CD14-positive monocyte (primary cell): ENCODE data around the gene CHST14. TPM values are rescaled to one million over a fixed set of nuclear protein-coding genes. Genes with fewer than 3 reads are reported as not detected.

Experiments used
- DNase-seq, 3 donors: peaks; one replicate each; pipeline ENCODE4 v3.0.0-alpha.2; 2011 to 2022
- H2AFZ ChIP-seq: 2 replicates; pipeline ENCODE4 v1.6.0; 2012; ENCODE audit warnings: mild to moderate bottlenecking, low read depth, low read length, inconsistent platforms; ENCODE audit not compliant: insufficient read depth, poor library complexity, severe bottlenecking
- H3K27ac ChIP-seq, 2 donors: 1 replicate in 1 of 2; 2 replicates in 1 of 2; pipeline ENCODE4 v1.5.1; 2012 to 2013; ENCODE audit warnings: low read length in 2 of 2, control low read depth in 1 of 2, inconsistent platforms in 1 of 2, low read depth in 1 of 2, mild to moderate bottlenecking in 1 of 2
- H3K27me3 ChIP-seq, 2 donors: one replicate each; pipeline versions ENCODE4 v1.6.0 to v1.6.1; 2011 to 2013; ENCODE audit warnings: low read length in 2 of 2; ENCODE audit not compliant: control insufficient read depth in 2 of 2, insufficient read depth in 2 of 2
- H3K36me3 ChIP-seq, 2 donors: replicated peaks in 1 of 2; 1 replicate in 1 of 2; 2 replicates in 1 of 2; pipeline versions ENCODE4 v1.5.1 to v1.6.1; 2012 to 2013; ENCODE audit warnings: low read length in 2 of 2, control low read depth in 1 of 2, inconsistent platforms in 1 of 2, mild to moderate bottlenecking in 1 of 2; ENCODE audit not compliant: insufficient read depth in 2 of 2, control insufficient read depth in 1 of 2
- H3K4me1 ChIP-seq, 2 donors: 1 replicate in 1 of 2; 2 replicates in 1 of 2; pipeline versions ENCODE4 v1.5.1 to v1.6.1; 2012 to 2013; ENCODE audit warnings: low read length in 2 of 2, control low read depth in 1 of 2, inconsistent platforms in 1 of 2, mild to moderate bottlenecking in 1 of 2, moderate library complexity in 1 of 2; ENCODE audit not compliant: insufficient read depth in 2 of 2, control insufficient read depth in 1 of 2
- H3K4me2 ChIP-seq: replicated peaks from 2 replicates; pipeline ENCODE3; 2012; ENCODE audit warnings: low read length, moderate library complexity, mild to moderate bottlenecking; ENCODE audit not compliant: poor library complexity, severe bottlenecking; ENCODE audit errors: extremely low read depth
- H3K4me3 ChIP-seq, 3 experiments: fragments of 200-600 bp in 1 of 3; sonication (generic) in 1 of 3; replicated peaks in 1 of 3; 1 replicate in 2 of 3; 2 replicates in 1 of 3; pipeline ENCODE4 v1.5.1; 2011 to 2013; ENCODE audit warnings: low read length in 3 of 3, mild to moderate bottlenecking in 3 of 3, control low read depth in 2 of 3, low read depth in 2 of 3, inconsistent platforms in 1 of 3, moderate library complexity in 1 of 3
- H3K79me2 ChIP-seq: 2 replicates; pipeline ENCODE4 v1.6.0; 2012; ENCODE audit warnings: mild to moderate bottlenecking, control low read depth, inconsistent platforms, low read length, moderate library complexity; ENCODE audit not compliant: insufficient read depth
- H3K9ac ChIP-seq: 2 replicates; pipeline ENCODE4 v1.6.0; 2017; ENCODE audit warnings: low read length, mild to moderate bottlenecking; ENCODE audit not compliant: insufficient read depth, poor library complexity, severe bottlenecking
- H3K9me3 ChIP-seq, 2 donors: replicated peaks in 1 of 2; 1 replicate in 1 of 2; 2 replicates in 1 of 2; pipeline versions ENCODE4 v1.5.1 to v1.6.1; 2012 to 2013; ENCODE audit warnings: low read length in 2 of 2, control low read depth in 1 of 2; ENCODE audit not compliant: control insufficient read depth in 1 of 2, insufficient read depth in 1 of 2
- H4K20me1 ChIP-seq: 2 replicates; pipeline ENCODE4 v1.6.0; 2012; ENCODE audit warnings: mild to moderate bottlenecking, low read length, control low read depth, moderate library complexity; ENCODE audit not compliant: insufficient read depth
- H3K27ac Mint-ChIP-seq, 7 donors: one replicate each; pipeline ENCODE4 v1.8.0; 2020; ENCODE audit warnings: mild to moderate bottlenecking in 7 of 7, mixed read lengths in 7 of 7, moderate library complexity in 6 of 7, inconsistent platforms in 2 of 7
- H3K27me3 Mint-ChIP-seq, 3 donors: one replicate each; pipeline ENCODE4 v1.8.0; 2021 to 2022; ENCODE audit warnings: low read depth in 3 of 3, mild to moderate bottlenecking in 3 of 3, mixed read lengths in 3 of 3, moderate library complexity in 3 of 3, inconsistent platforms in 1 of 3
- H3K36me3 Mint-ChIP-seq, 2 donors: one replicate each; pipeline ENCODE4 v1.8.0; 2020; ENCODE audit warnings: mixed read lengths in 2 of 2, inconsistent platforms in 1 of 2, mild to moderate bottlenecking in 1 of 2
- H3K4me1 Mint-ChIP-seq: one replicate; pipeline ENCODE4 v1.8.0; 2020; ENCODE audit warnings: mild to moderate bottlenecking, mixed read lengths
- H3K4me3 Mint-ChIP-seq, 2 donors: one replicate each; pipeline ENCODE4 v1.8.0; 2020; ENCODE audit warnings: mild to moderate bottlenecking in 2 of 2, mixed read lengths in 2 of 2, moderate library complexity in 1 of 2
- H3K9me3 Mint-ChIP-seq, 7 donors: one replicate each; pipeline ENCODE4 v1.8.0; 2020 to 2022; ENCODE audit warnings: mixed read lengths in 7 of 7, mild to moderate bottlenecking in 6 of 7, moderate library complexity in 6 of 7, inconsistent platforms in 2 of 7
- CTCF ChIP-seq: fragments of 200-600 bp; IDR thresholded peaks from one replicate; pipeline ENCODE4 v1.8.0; 2022; ENCODE audit warnings: antibody characterized with exemption, mild to moderate bottlenecking
- WGBS: methylation state at CpG from one replicate; pipeline ENCODE4 v1.1.5; 2013; ENCODE audit warnings: missing lambda C conversion rate; ENCODE audit not compliant: insufficient coverage; 5-methylcytosine and 5-hydroxymethylcytosine counted together
- intact Hi-C, 2 donors: fragments of 100-400 bp; cut with micrococcal nuclease; formaldehyde crosslinking; loops; one replicate each; pipeline versions ENCODE4 v1.15.0 to v1.15.1; 2023
- polyA plus RNA-seq, 3 donors: library from polyadenylated mRNA; depleted of rRNA in 1 of 3; unstranded in 2 of 3; stranded (reverse) in 1 of 3; fragments of 300-500 nt in 2 of 3; fragments of >200 nt in 1 of 3; fragmentation: Illumina TruSeq in 2 of 3; gene quantifications; 1 replicate in 2 of 3; 2 replicates in 1 of 3; pipeline ENCODE4 v1.2.3, GENCODE V29; 2012 to 2021

Gene CHST14
- polyA plus RNA-seq, 3 donors: 0.85 to 5.2 (median 1.2) TPM

DNA sequence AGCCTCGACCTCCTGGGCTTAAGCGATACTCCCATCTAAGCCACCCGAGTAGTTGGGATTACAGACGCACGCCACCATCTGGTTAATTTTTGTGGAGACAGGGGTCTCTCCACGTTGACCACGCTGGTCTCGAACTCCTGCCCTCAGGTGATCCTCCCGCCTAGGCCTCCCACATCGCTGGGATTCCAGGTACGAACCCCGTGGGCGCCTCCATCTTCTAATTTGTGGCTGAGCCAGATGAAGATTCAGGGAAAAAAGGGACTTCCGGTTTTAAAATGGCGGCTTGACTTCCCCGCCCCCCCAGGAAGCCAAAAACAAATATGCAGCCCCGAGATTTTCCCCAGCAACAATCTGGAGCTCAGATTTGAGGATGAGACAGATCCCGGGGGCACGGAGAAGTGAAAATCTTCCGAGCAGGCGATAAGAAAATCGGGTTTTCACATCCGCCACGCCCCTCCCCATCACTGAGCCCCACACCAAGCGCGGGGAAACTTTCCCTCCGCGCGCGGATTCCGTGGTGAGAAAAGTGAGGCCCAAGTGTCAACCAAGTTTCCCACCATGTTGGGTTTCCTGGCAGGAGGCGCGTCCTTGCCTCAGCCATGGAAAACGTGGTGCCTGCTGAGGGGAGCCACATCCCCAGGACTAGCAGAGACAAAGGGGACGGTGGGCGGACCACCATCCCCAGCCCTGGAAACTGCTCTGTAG lies 15.4 kb downstream of the CHST14 start:
- Histone ChIP-seq H3K27ac (no peak overlapping the region), H3K36me3 (no peaks in the 10 kb centered on the region), H3K9ac (no peak overlapping the region), H2AFZ (no peak overlapping the region), H3K4me2 (no peak overlapping the region), H3K9me3 (no peaks in the 10 kb centered on the region), H3K4me1 (no peaks in the 10 kb centered on the region), H3K4me3 (peak overlapping the region in 1 of 3 experiments; percentile 15), H3K79me2 (no peaks in the 10 kb centered on the region), H4K20me1 (no peaks in the 10 kb centered on the region), H3K27me3 (no peaks in the 10 kb centered on the region)
- H3K4me3 Mint-ChIP-seq: peak overlapping the region in 1 of 2 donors; percentile 65
- intact Hi-C loops: no loop called here
- no peaks in the 10 kb centered on the region for H3K36me3 Mint-ChIP-seq
- H3K27ac Mint-ChIP-seq: peak overlapping the region in 3 of 7 donors; percentile 54 to 63 (median 61)
- no peaks in the 10 kb centered on the region for H3K4me1 Mint-ChIP-seq
- no peak for DNase-seq
- peaks cover 0 to 6% (median 1%) of the 10 kb centered on the region in 3 donors for H3K27me3 Mint-ChIP-seq
- peaks cover 0 to 9% (median 5%) of the 10 kb centered on the region in 7 donors for H3K9me3 Mint-ChIP-seq
- WGBS: 88% methylated on average over 29 of the region's 36 CpGs
- TF ChIP-seq CTCF: no peak

DNA sequence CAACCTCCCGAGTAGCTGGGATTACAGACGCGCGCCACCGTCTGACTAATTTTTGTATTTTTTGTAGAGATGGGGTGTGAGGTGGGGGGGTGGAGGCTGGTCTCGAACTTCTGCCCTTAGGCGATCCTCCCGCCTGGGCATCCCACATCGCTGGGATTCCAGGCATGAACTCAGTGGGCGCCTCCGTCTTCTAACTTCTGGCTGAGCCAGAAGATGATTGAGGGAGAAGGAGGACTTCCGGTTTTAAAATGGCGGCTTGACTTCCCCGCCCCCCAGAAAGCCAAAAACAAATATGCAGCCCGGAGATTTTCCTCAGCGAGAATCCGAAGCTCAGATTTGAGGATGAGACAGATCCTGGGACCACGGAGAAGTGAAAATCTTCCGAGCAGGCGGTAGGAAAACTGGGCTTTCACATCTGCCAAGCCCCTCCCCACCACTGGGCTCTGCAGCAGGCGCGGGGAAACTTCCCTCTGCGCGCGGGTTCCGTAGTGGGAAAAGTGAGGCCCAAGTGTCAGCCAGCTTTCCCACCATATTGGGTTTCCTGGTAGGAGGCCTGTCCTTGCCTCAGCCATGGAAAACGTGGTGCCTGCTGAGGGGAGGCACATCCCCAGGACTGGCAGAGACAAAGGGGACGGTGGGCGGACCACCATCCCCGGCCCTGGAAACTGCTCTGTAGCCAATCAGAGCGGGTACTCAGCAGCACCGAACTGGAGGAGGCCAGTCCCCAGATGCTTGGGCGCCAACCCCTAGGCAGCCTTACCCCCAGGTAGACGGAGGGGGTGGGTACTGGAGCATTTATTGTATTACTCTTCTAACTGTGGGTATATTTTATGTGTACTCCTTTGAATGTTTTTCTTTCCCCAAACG lies 17.3 kb downstream of the CHST14 start:
- intact Hi-C loops: no loop called here
- no peaks in the 10 kb centered on the region for H3K9me3 ChIP-seq
- no peak for DNase-seq

More for the DNA sequence above, 17.3 kb downstream of the CHST14 start:
- WGBS: 100% methylated on average over 8 of the region's 35 CpGs
- peak overlapping the region in 1 of 7 donors; percentile 45 for H3K27ac Mint-ChIP-seq
- Histone ChIP-seq H3K79me2 (no peaks in the 10 kb centered on the region), H3K27ac (no peak overlapping the region), H3K36me3 (no peaks in the 10 kb centered on the region), H3K4me2 (no peak overlapping the region), H2AFZ (no peak overlapping the region), H3K9ac (no peak overlapping the region), H3K27me3 (no peaks in the 10 kb centered on the region), H3K4me3 (no peak overlapping the region), H3K4me1 (peaks cover 0 to 3% of the 10 kb centered on the region in 2 donors), H4K20me1 (no peaks in the 10 kb centered on the region)
- H3K4me1 Mint-ChIP-seq: peaks cover 4% of the 10 kb centered on the region
- peaks cover 0 to 6% (median 1%) of the 10 kb centered on the region in 3 donors for H3K27me3 Mint-ChIP-seq
- H3K9me3 Mint-ChIP-seq: peaks cover 0 to 9% (median 5%) of the 10 kb centered on the region in 7 donors
- H3K36me3 Mint-ChIP-seq: no peaks in the 10 kb centered on the region
- no peak for TF ChIP-seq CTCF
- H3K4me3 Mint-ChIP-seq: no peak overlapping the region
